Neural progenitor cell (in vitro differentiated cells): ENCODE results near the gene RNF150. TPM values are rescaled to one million over a fixed set of nuclear protein-coding genes. Genes with fewer than 3 reads are reported as not detected.

Source experiments
- DNase-seq: peaks from one replicate; pipeline ENCODE4 v3.0.0-alpha.2; 2016; ENCODE audit warnings: low spot score
- H2AFZ ChIP-seq: fragments of 200-600 bp; sonication (generic); replicated peaks from 2 replicates; pipeline ENCODE4 v1.6.1; 2016; ENCODE audit warnings: antibody characterized with exemption
- H3F3A ChIP-seq: fragments of 200-600 bp; sonication (generic); 2 replicates; pipeline ENCODE4 v1.6.1; 2016; ENCODE audit warnings: antibody characterized with exemption, low read depth
- H3K27ac ChIP-seq: fragments of 200-600 bp; sonication (generic); 2 replicates; pipeline ENCODE4 v1.5.1; 2016; ENCODE audit warnings: mild to moderate bottlenecking
- H3K27me3 ChIP-seq: fragments of 200-600 bp; sonication (generic); 2 replicates; pipeline ENCODE4 v1.6.1; 2016; ENCODE audit warnings: mild to moderate bottlenecking, moderate library complexity
- H3K36me3 ChIP-seq: fragments of 200-600 bp; sonication (generic); 2 replicates; pipeline ENCODE4 v1.5.1; 2016
- H3K4me1 ChIP-seq: fragments of 200-600 bp; sonication (generic); 2 replicates; pipeline ENCODE4 v1.6.1; 2016; ENCODE audit warnings: mixed run types
- H3K4me2 ChIP-seq: fragments of 200-600 bp; sonication (generic); 2 replicates; pipeline ENCODE4 v1.6.1; 2016
- H3K4me3 ChIP-seq: fragments of 200-600 bp; sonication (generic); 2 replicates; pipeline ENCODE4 v1.5.1; 2016
- H3K79me2 ChIP-seq: fragments of 200-600 bp; sonication (generic); 2 replicates; pipeline ENCODE4 v1.6.1; 2016; ENCODE audit warnings: low read depth
- H3K9ac ChIP-seq: fragments of 200-600 bp; sonication (generic); 2 replicates; pipeline ENCODE4 v1.6.1; 2016
- H3K9me3 ChIP-seq: fragments of 200-600 bp; sonication (generic); 2 replicates; pipeline ENCODE4 v1.5.1; 2016; ENCODE audit warnings: low read depth
- H4K20me1 ChIP-seq: fragments of 200-600 bp; sonication (generic); 2 replicates; pipeline ENCODE4 v1.6.1; 2016; ENCODE audit warnings: low read depth
- H3K27ac Mint-ChIP-seq: 3 replicates; pipeline ENCODE4 v1.8.0; 2021; ENCODE audit warnings: mixed read lengths
- H3K27me3 Mint-ChIP-seq: 2 replicates; pipeline ENCODE4 v1.8.0; 2022; ENCODE audit warnings: low read depth, mild to moderate bottlenecking, inconsistent platforms, moderate library complexity, mixed read lengths; ENCODE audit not compliant: insufficient read depth
- H3K36me3 Mint-ChIP-seq: 3 replicates; pipeline ENCODE4 v1.8.0; 2021; ENCODE audit warnings: mixed read lengths
- H3K4me1 Mint-ChIP-seq: 3 replicates; pipeline ENCODE4 v1.8.0; 2021; ENCODE audit warnings: mixed read lengths
- H3K4me3 Mint-ChIP-seq: 3 replicates; pipeline ENCODE4 v1.8.0; 2021; ENCODE audit warnings: mild to moderate bottlenecking, moderate library complexity, mixed read lengths
- H3K9me3 Mint-ChIP-seq: 3 replicates; pipeline ENCODE4 v1.8.0; 2020; ENCODE audit warnings: mixed read lengths
- CTCF ChIP-seq: fragments of 200-600 bp; sonication (generic); IDR thresholded peaks from 2 replicates; pipeline ENCODE4 v1.5.1; 2017; ENCODE audit warnings: antibody characterized with exemption, mild to moderate bottlenecking
- EZH2 ChIP-seq: fragments of 200-600 bp; sonication (generic); IDR thresholded peaks from 2 replicates; pipeline ENCODE4 v1.6.1; 2017; ENCODE audit warnings: antibody characterized with exemption, mild to moderate bottlenecking, moderate library complexity
- EZH2phosphoT487 ChIP-seq: fragments of 200-600 bp; sonication (generic); IDR thresholded peaks from 2 replicates; pipeline ENCODE4 v1.6.1; 2017; ENCODE audit warnings: antibody characterized with exemption
- total RNA-seq: library from RNA; depleted of rRNA; stranded (reverse); fragments of >200 nt; gene quantifications from 2 replicates; pipeline ENCODE4 v1.2.3, GENCODE V29; 2015; ENCODE audit warnings: low replicate concordance

Gene RNF150
- total RNA-seq: 1.4 and 2.6 TPM in 2 replicates

DNA sequence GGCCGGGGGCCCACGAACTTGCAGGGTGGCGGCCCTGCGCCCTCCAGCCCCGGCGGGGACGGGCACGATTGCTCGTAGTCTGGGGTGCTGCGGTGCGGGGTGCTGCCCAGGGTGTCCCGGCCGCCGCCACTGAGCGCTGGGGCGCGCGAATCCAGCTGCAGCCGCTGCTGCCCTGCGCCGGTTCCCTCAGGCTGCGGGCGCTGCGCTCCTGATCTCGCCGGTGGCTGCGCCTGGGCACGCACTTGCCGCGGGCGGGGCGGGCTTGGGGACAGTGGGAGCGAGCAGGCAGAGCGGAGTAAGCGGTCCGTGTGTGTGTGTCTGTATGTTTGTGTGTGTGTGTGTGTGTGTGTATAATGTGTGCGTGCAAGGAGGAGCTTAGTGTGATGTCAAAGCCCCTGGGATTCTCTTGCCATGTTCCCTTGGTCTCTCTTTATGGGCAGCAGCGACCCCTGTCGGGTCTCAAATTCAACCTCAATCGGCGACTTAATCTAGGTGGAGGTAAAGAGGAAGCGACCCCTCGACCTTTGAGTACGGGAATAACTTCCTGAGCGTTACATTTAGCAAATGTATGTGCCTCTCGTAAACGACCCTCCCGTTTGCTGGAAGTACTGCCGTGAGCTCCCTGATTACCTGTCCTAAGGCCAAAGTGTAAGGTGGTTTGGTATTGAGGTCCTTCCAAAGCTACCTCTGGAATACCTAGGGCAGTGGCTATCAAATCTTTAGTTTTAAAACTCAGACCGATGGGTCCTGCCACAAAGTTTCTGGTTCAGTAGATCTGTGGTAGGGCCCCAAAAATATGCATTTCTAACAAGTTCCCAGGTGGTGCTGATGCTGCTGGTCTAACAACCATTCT, at the start of gene RNF150:
Gene RNF150 (minus strand): TSS at position 324 of the 853 bp plus-strand sequence.
- no peak within 1 kb of the TSS for H3K27ac ChIP-seq
- H3F3A ChIP-seq: no peaks in the 10 kb centered on the region
- peaks cover 13% of the 10 kb centered on the region for H4K20me1 ChIP-seq
- H3K27me3 ChIP-seq: peaks cover 89% of the 10 kb centered on the region
- no peaks in the 10 kb centered on the region for H3K79me2 ChIP-seq
- Mint-ChIP-seq H3K27me3 (peaks cover 20% of the 10 kb centered on the region), H3K36me3 (peaks cover 1% of the 10 kb centered on the region), H3K4me1 (peaks cover 24% of the 10 kb centered on the region), H3K4me3 (peak within 1 kb of the TSS; percentile 98), H3K27ac (peak within 1 kb of the TSS; percentile 94), H3K9me3 (no peaks in the 10 kb centered on the region)
- no peaks in the 10 kb centered on the region for H3K4me1 ChIP-seq
- peak within 1 kb of the TSS; percentile 94 for H3K4me2 ChIP-seq
- peak within 1 kb of the TSS; percentile 82 for H3K4me3 ChIP-seq
- no peaks in the 10 kb centered on the region for H3K9me3 ChIP-seq
- TF ChIP-seq EZH2 (no peak), CTCF (peak; percentile 77), EZH2phosphoT487 (no peak)
- peak within 1 kb of the TSS; percentile 98 for H2AFZ ChIP-seq
- DNase-seq: peak; percentile 89
- H3K36me3 ChIP-seq: no peaks in the 10 kb centered on the region
- peak within 1 kb of the TSS; percentile 92 for H3K9ac ChIP-seq

DNA sequence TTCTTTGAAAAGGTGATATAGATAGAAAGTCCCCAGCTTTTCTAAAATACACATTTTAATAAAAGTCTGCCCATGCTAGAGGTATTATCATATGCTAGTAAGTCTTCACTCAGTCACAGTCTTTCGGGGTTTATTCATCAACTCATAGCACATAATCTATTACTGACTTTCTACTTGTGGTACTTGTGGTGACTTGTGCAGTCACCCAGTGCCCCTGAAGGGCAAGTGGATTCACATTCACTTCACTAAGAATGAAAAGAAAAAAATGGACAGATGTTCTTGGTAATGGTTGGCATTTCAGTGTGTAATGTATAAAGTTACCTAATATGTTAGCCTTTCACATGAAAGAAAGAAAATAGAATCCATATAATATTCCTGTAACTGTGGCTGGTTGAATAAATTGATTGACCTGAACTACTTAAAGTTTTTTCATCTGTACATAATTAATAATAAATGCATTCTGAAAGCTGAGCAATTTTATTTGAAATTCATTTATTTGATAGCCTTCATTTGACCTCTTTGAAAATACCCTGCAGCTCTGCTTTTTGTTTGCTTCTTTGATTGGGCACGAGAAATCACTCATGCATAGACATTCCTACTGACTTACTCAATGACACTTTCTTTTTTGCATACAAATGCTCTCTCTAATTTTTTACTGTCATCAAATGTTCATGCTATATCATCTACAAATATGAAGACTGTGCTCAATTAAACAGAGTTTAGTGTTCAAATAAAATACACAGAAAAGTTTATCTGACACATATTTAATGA, 47.9 kb upstream of the RNF150 start:
- no peak overlapping the region for H3K27ac ChIP-seq
- no peaks in the 10 kb centered on the region for H3K36me3 ChIP-seq
- DNase-seq: no peak
- H2AFZ ChIP-seq: no peak overlapping the region
- no peak overlapping the region for H3K4me2 ChIP-seq
- H3K27me3 ChIP-seq: no peaks in the 10 kb centered on the region
- no peak overlapping the region for H3K4me3 ChIP-seq
- H3K79me2 ChIP-seq: no peaks in the 10 kb centered on the region
- H3K4me1 ChIP-seq: no peaks in the 10 kb centered on the region
- no peaks in the 10 kb centered on the region for H3F3A ChIP-seq
- Mint-ChIP-seq H3K4me3 (no peak overlapping the region), H3K27me3 (no peaks in the 10 kb centered on the region), H3K4me1 (peaks cover 4% of the 10 kb centered on the region), H3K27ac (no peak overlapping the region), H3K9me3 (no peaks in the 10 kb centered on the region), H3K36me3 (no peaks in the 10 kb centered on the region)
- no peak overlapping the region for H3K9ac ChIP-seq
- no peaks in the 10 kb centered on the region for H3K9me3 ChIP-seq
- TF ChIP-seq EZH2 (no peak), CTCF (no peak), EZH2phosphoT487 (no peak)
- no peaks in the 10 kb centered on the region for H4K20me1 ChIP-seq

DNA sequence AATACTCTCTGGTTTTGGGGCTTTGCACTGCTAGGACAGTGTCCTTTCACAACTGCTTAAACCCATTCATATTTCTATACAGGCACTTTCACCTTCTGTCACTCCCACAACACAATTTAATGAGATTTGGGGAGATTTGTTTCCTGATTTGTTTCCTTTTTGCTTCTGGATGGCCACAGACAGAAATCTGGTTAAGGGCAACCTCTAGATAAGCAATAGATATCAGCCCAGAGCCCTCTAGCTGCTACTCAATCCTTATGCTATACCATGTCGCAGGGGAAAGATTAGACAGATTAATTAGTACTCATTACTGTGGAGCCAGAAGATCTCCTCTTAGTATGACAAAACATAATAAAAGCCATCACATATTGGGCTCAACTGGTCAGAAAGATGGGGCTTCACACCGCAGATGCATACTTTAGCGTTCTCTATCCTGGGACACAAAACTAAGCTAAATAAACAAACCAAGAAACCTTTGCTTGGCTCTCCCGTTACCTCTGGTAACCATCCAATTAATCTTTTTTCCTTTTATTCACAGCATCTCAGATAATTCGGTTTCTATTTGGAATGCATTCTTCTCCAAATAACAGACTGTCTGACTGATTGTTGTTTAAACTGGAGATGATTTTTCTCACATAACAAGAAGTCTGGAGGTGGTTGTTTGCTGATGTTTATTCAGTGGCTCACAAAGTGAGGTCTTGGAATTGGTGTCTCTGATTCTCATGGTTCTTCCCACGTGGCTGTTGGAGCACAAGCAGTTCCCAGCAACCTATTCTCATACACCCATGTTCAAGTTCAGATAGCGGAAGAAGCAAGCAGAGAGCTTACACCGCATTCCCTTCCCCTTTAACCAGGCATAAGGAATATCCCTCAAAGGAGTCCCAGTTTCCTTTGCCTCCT, 46.5 kb upstream of the RNF150 start:
- Histone ChIP-seq H3K79me2 (no peaks in the 10 kb centered on the region), H4K20me1 (no peaks in the 10 kb centered on the region), H3K9ac (no peak overlapping the region), H3K4me3 (no peak overlapping the region), H3K27ac (no peak overlapping the region), H3K4me2 (no peak overlapping the region), H3K36me3 (no peaks in the 10 kb centered on the region), H3K4me1 (no peaks in the 10 kb centered on the region), H2AFZ (no peak overlapping the region), H3F3A (no peaks in the 10 kb centered on the region), H3K27me3 (no peaks in the 10 kb centered on the region), H3K9me3 (no peaks in the 10 kb centered on the region)
- DNase-seq: no peak
- Mint-ChIP-seq H3K4me1 (peaks cover 4% of the 10 kb centered on the region), H3K27me3 (no peaks in the 10 kb centered on the region), H3K4me3 (no peak overlapping the region), H3K27ac (no peak overlapping the region), H3K36me3 (no peaks in the 10 kb centered on the region), H3K9me3 (no peaks in the 10 kb centered on the region)
- TF ChIP-seq CTCF: no peak
- TF ChIP-seq EZH2phosphoT487: no peak
- TF ChIP-seq EZH2: no peak
